HG02938 (cell line): ENCODE measurements around the gene HSPA1A.
"Not testable (repeated sequence)": the region's sequence is repeated elsewhere in the genome, so short reads cannot be mapped to it uniquely, and the experiment has no call there.

Experiments used
- ATAC-seq: cut with Tn5 transposase; IDR thresholded peaks from one replicate; pipeline ENCODE4 v1.9.1; 2021; ENCODE audit warnings: mild to moderate bottlenecking, moderate library complexity; ENCODE audit not compliant: unreplicated experiment

HSPA1A gene

GRCh38 chr6:31834367-31835250, 19.3 kb downstream of the HSPA1A start:
- ATAC-seq: no peak

GRCh38 chr6:31836047-31836473, 20.7 kb downstream of the HSPA1A start:
- ATAC-seq: no peak

GRCh38 chr6:31836474-31837368, 21.4 kb downstream of the HSPA1A start:
- no peak for ATAC-seq

- no peak for ATAC-seq
Measured at GRCh38 chr6:31837369-31838113, 22.2 kb downstream of the HSPA1A start.

- ATAC-seq: not testable (repeated sequence)
Measured at GRCh38 chr6:31838114-31838553, 22.8 kb downstream of the HSPA1A start.

- no peak for ATAC-seq
Measured at GRCh38 chr6:31838968-31839367, 23.6 kb downstream of the HSPA1A start.

- not testable (repeated sequence) for ATAC-seq
Measured at GRCh38 chr6:31839779-31840126, 24.4 kb downstream of the HSPA1A start.

- ATAC-seq: no peak
Measured at GRCh38 chr6:31842053-31842452, 26.7 kb downstream of the HSPA1A start.

GRCh38 chr6:31844507-31844906, 29.2 kb downstream of the HSPA1A start:
- ATAC-seq: no peak

- ATAC-seq: no peak
Measured at GRCh38 chr6:31847276-31847978, 32.1 kb downstream of the HSPA1A start.

- ATAC-seq: no peak
Measured at GRCh38 chr6:31850765-31851484, 35.6 kb downstream of the HSPA1A start.

GRCh38 chr6:31851485-31851832, 36.1 kb downstream of the HSPA1A start:
- ATAC-seq: no peak

- ATAC-seq: not testable (repeated sequence)
Measured at GRCh38 chr6:31851980-31852718, 36.8 kb downstream of the HSPA1A start.

- not testable (repeated sequence) for ATAC-seq
Measured at GRCh38 chr6:31857774-31858173, 42.4 kb downstream of the HSPA1A start.

GRCh38 chr6:31858707-31859106, 43.4 kb downstream of the HSPA1A start:
- ATAC-seq: no peak

- ATAC-seq: no peak
Measured at GRCh38 chr6:31859923-31860322, 44.6 kb downstream of the HSPA1A start.

GRCh38 chr6:31860349-31860748, 45.0 kb downstream of the HSPA1A start:
- no peak for ATAC-seq

- no peak for ATAC-seq
Measured at GRCh38 chr6:31861150-31861549, 45.8 kb downstream of the HSPA1A start.

GRCh38 chr6:31861919-31862343, 46.6 kb downstream of the HSPA1A start:
- no peak for ATAC-seq
